ENCODE data around the gene HPS1. TPM values are rescaled to one million over a fixed set of nuclear protein-coding genes. Genes with fewer than 3 reads are reported as not detected.

Gene HPS1
- total RNA-seq, 1 donor from 2014 or later: 51.7 TPM

DNA sequence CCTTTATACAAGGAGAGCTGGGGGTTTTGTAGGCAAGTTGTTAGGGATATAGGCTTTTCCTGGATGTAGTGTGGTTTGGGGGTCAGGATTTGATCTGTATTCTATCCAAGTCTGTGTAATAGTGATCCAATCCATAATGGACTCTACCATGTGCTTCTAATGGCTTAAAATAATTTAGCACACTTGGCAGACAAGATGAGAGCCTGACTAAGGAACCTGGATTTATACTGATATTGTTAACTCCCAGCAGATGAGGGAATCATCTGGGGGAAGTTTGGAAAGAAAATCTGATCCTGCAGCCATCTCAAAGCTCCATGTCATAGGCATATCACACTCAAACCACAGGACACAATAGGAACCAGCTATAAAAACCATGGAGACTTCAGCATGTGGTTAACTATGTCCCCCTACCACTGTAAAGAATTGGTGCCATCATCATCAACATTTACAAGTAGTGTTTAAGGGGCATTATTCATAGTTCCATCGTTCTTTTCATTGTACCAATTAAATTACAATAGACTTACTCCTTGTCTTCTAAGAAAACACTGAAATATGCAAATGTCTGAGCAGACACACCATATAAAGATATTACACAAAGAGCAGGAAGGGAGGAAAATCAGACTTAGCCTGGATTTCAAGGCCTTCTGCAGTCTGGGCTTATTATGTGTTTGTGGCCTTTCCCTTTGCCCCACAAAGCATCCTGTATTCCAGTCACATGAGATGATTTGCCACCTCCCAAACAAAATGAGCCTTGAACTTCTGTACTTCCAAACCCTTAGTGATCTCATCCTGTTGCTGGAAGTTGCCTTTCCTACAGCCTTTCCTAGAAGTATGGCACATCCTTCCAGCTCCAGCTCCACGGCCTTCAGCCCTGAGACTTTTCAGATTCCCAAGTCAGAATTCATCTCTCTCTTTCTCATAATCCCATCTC, 22.5 kb upstream of the HPS1 start:
- Mint-ChIP-seq H3K4me3 (no peak overlapping the region), H3K27ac (no peak overlapping the region), H3K36me3 (no peaks in the 10 kb centered on the region), H3K9me3 (no peaks in the 10 kb centered on the region), H3K4me1 (peaks cover 36% of the 10 kb centered on the region), H3K27me3 (ENCODE audit: low read depth) (peaks cover 4% of the 10 kb centered on the region)
- no peak for DNase-seq (ENCODE audit: low spot score in 2 of 2, unreplicated experiment in 2 of 2)
- TF ChIP-seq, protein P1, sequence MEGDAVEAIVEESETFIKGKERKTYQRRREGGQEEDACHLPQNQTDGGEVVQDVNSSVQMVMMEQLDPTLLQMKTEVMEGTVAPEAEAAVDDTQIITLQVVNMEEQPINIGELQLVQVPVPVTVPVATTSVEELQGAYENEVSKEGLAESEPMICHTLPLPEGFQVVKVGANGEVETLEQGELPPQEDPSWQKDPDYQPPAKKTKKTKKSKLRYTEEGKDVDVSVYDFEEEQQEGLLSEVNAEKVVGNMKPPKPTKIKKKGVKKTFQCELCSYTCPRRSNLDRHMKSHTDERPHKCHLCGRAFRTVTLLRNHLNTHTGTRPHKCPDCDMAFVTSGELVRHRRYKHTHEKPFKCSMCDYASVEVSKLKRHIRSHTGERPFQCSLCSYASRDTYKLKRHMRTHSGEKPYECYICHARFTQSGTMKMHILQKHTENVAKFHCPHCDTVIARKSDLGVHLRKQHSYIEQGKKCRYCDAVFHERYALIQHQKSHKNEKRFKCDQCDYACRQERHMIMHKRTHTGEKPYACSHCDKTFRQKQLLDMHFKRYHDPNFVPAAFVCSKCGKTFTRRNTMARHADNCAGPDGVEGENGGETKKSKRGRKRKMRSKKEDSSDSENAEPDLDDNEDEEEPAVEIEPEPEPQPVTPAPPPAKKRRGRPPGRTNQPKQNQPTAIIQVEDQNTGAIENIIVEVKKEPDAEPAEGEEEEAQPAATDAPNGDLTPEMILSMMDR (IDR thresholded peaks at IDR 0.05; ENCODE audit: unreplicated experiment): no peak

DNA sequence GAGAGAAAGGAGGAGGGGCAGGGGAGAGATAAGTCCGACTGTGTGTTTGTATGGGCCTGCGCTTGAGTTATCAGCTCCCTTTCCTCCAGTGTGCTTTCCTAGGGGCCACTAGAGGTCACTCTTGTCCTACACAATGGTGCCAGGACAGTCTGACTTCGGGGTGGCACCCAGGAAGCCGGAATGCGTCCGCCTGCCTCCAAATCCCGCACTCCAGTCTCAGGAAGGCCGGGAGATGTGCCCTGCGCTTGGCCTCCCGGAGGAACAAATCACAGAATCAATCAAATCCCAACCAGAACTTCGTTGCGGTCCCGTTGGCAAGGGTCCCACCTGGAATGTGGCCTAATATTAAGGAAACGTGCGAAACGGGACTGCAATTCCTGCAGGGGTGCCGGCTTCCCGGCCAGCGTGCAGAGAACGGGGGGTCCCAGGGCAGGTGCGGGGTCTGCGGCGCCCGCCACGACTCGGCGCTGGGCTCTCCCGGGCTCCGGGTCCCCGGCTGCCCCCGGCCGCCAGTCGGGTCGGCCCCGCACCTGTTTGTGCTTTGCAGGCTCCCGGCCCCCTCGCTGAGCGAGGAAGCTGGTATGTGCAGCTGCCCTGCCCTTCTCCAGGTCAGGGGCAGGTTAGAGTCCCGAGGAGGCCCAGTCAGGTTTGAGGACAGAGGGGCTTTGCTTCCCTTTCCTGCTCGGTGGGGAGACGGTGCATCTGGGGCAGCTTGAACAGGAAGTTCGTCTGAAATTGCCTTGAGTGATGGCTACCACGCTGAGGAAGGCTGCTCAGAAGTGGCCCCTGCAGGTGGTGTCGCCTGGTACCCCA, 21.0 kb upstream of the HPS1 start:
- Mint-ChIP-seq H3K9me3 (no peaks in the 10 kb centered on the region), H3K36me3 (no peaks in the 10 kb centered on the region), H3K27ac (peak overlapping the region; percentile 55), H3K4me3 (peak overlapping the region; percentile 85), H3K4me1 (peaks cover 36% of the 10 kb centered on the region), H3K27me3 (ENCODE audit: low read depth) (peaks cover 4% of the 10 kb centered on the region)
- peak; percentile 46 to 77 for DNase-seq (ENCODE audit: low spot score in 2 of 2, unreplicated experiment in 2 of 2)
- TF ChIP-seq, protein P1 (IDR thresholded peaks at IDR 0.05; ENCODE audit: unreplicated experiment): peak; percentile 61

DNA sequence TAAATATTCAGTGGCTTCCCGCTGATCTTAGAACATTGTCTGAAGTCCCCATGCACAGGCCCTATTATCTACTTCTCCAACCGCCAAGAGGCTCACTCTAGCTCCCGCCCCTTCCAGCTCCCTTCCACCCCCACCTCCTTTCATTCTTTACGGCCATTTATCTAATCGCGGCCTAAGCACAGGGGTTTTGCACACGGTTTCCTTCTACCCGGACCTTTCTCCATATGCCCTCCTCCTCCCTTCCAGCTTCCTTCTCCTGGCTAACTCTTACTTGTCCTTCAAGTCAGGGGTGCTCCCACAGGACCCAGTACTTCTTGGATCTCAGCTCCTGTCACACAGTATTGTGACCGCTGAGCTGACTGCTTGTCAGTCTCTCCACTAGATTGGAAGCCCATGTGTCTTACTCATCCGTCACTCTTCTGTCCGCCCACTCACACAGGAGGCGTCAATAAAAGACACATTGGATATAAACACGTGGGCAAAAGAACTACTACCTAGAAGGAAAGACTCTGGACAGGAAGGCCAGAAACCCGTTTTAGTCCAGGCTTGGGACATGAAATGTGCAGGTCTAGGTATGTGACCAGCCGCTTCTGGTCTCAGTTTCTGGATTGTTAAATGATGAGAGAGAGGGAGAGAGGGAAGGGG, 20.2 kb upstream of the HPS1 start:
- Mint-ChIP-seq H3K27me3 (ENCODE audit: low read depth) (peaks cover 4% of the 10 kb centered on the region), H3K4me1 (peaks cover 31% of the 10 kb centered on the region), H3K27ac (no peak overlapping the region), H3K9me3 (no peaks in the 10 kb centered on the region), H3K4me3 (peak overlapping the region; percentile 35), H3K36me3 (no peaks in the 10 kb centered on the region)
- no peak for DNase-seq (ENCODE audit: low spot score in 2 of 2, unreplicated experiment in 2 of 2)
- TF ChIP-seq, protein P1 (IDR thresholded peaks at IDR 0.05; ENCODE audit: unreplicated experiment): no peak

DNA sequence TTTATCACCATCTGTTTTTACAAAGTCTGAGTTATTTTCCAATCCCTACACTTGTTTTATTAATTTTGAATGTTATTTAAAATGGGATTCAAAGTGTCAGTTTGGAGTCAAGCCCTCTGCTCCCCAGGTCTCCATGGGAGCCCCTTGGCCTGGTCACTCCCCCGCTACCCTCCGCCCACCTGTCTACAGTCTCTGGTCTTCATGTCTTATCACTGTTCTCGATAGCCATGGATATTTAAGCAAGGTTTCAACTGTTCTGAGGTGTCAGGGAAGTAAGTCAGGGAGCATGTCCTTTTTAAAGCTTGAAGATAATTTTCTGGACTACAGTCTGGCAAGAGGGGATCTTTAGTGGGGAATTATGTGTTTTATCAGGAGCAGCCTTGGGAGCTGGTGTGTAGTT, 19.1 kb upstream of the HPS1 start:
- Mint-ChIP-seq H3K9me3 (no peaks in the 10 kb centered on the region), H3K27me3 (ENCODE audit: low read depth) (peaks cover 3% of the 10 kb centered on the region), H3K27ac (no peak overlapping the region), H3K36me3 (no peaks in the 10 kb centered on the region), H3K4me1 (peaks cover 30% of the 10 kb centered on the region), H3K4me3 (no peak overlapping the region)
- TF ChIP-seq, protein P1 (IDR thresholded peaks at IDR 0.05; ENCODE audit: unreplicated experiment): no peak
- no peak for DNase-seq (ENCODE audit: low spot score in 2 of 2, unreplicated experiment in 2 of 2)

DNA sequence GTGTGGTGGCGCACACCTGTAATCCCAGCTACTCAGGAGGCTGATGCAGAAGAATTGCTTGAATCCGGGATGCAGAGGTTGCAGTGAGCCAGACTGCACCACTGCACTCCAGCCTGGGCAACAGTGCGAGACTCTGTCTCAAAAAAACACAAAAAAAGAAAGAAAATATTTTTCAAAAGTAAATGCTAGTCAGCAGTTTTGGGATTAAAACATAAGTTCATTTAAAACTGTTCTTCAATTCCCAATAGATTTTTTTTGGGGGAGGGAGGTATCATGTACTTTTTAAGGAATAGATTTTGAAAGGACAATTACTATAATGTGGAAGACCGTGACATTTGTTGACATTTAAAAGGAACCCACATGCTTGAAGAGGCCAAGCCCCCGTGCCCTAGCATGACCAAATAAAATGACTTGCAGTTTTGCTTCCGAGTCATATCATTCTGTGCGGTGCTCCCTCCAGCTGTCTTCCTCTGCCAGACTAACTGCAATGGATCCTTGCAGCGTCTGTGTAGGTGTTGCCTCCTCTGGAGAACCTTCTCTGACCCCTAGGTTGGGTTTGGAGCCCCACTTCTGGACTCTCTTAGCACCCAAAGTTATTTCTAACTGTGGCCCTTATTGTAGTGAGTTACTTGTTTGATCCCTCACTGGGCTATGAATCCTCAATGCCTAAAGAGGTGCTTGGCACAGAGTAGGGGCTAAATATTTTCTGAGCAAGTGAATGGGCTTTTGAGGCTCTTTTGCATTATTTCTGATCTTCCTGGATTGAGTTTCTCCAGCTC, 17.4 kb upstream of the HPS1 start:
- DNase-seq (ENCODE audit: low spot score in 2 of 2, unreplicated experiment in 2 of 2): no peak
- Mint-ChIP-seq H3K27ac (no peak overlapping the region), H3K36me3 (no peaks in the 10 kb centered on the region), H3K9me3 (no peaks in the 10 kb centered on the region), H3K4me1 (peaks cover 31% of the 10 kb centered on the region), H3K4me3 (no peak overlapping the region), H3K27me3 (ENCODE audit: low read depth) (no peaks in the 10 kb centered on the region)
- TF ChIP-seq, protein P1 (IDR thresholded peaks at IDR 0.05; ENCODE audit: unreplicated experiment): no peak

Data from mesothelial cell of epicardium (in vitro differentiated cells).